HepG2 (cell line): Measurements from ENCODE around the gene NEU4. TPM values are rescaled to one million over a fixed set of nuclear protein-coding genes. Genes with fewer than 3 reads are reported as not detected.

Experiments
- ATF2 ChIP-seq: sonication (generic); formaldehyde crosslinking; IDR thresholded peaks from 2 replicates; pipeline ENCODE4 v1.4.0; 2020; ENCODE audit warnings: missing genetic modification reagents
- CREB1 ChIP-seq, 2 experiments: fragments of 450-650 bp in 1 of 2; IDR thresholded peaks; 2 replicates each; pipeline ENCODE4 v1.6.1; 2016 to 2017; ENCODE audit warnings: control low read depth in 1 of 2, mild to moderate bottlenecking in 1 of 2, missing compliant biosample characterization in 1 of 2, missing genetic modification characterization in 1 of 2
- ELK4 ChIP-seq: sonication (generic); formaldehyde crosslinking; IDR thresholded peaks from 2 replicates; pipeline ENCODE4 v1.9.0; 2021; ENCODE audit warnings: missing genetic modification reagents, borderline replicate concordance
- FOXO4 ChIP-seq: sonication (generic); formaldehyde crosslinking; conservative IDR thresholded peaks from 2 replicates; pipeline ENCODE4 v1.8.1; 2023; ENCODE audit warnings: missing genetic modification reagents
- KLF12 ChIP-seq: sonication (generic); formaldehyde crosslinking; IDR thresholded peaks from 2 replicates; pipeline ENCODE4 v1.4.0; 2020; ENCODE audit warnings: missing genetic modification reagents, borderline replicate concordance
- MATR3 ChIP-seq: sonication (generic); formaldehyde crosslinking; IDR thresholded peaks from 2 replicates; pipeline ENCODE4 v1.4.0; 2020; ENCODE audit warnings: missing genetic modification reagents
- NR2C2 ChIP-seq: sonication (generic); formaldehyde crosslinking; IDR thresholded peaks from 2 replicates; pipeline ENCODE4 v1.4.0; 2020; ENCODE audit warnings: missing genetic modification reagents, mild to moderate bottlenecking, moderate library complexity, borderline replicate concordance
- PRMT3 ChIP-seq: sonication (generic); formaldehyde crosslinking; IDR thresholded peaks from 2 replicates; pipeline ENCODE4 v1.8.1; 2022; ENCODE audit warnings: low read depth, mild to moderate bottlenecking, moderate library complexity, missing genetic modification reagents, borderline replicate concordance
- REL ChIP-seq: sonication (generic); formaldehyde crosslinking; conservative IDR thresholded peaks from 2 replicates; pipeline ENCODE4 v1.8.0; 2022; ENCODE audit warnings: mild to moderate bottlenecking, missing genetic modification reagents, moderate library complexity
- TOE1 ChIP-seq: sonication (generic); formaldehyde crosslinking; IDR thresholded peaks from 2 replicates; pipeline ENCODE4 v1.4.0; 2020; ENCODE audit warnings: mild to moderate bottlenecking, missing genetic modification reagents
- ZBTB42 ChIP-seq: sonication (generic); formaldehyde crosslinking; IDR thresholded peaks from 2 replicates; pipeline ENCODE4 v1.5.0; 2020; ENCODE audit warnings: mild to moderate bottlenecking, missing genetic modification reagents
- ZFP41 ChIP-seq: sonication (generic); formaldehyde crosslinking; IDR thresholded peaks from 2 replicates; pipeline ENCODE4 v1.4.0; 2020; ENCODE audit warnings: mild to moderate bottlenecking, missing genetic modification reagents, borderline replicate concordance
- ZNF205 ChIP-seq: IDR thresholded peaks from 2 replicates; pipeline ENCODE4 v1.6.1; 2018; ENCODE audit warnings: missing biosample characterization, missing genetic modification reagents
- ZNF362 ChIP-seq: sonication (generic); formaldehyde crosslinking; IDR thresholded peaks from 2 replicates; pipeline ENCODE4 v1.4.0; 2020; ENCODE audit warnings: missing genetic modification reagents, mild to moderate bottlenecking, borderline replicate concordance
- ZNF639 ChIP-seq: conservative IDR thresholded peaks from 2 replicates; pipeline ENCODE4 v1.6.1; 2018; ENCODE audit warnings: missing genetic modification reagents
- ZNF7 ChIP-seq: IDR thresholded peaks from 2 replicates; pipeline ENCODE4 v1.6.1; 2016; ENCODE audit warnings: missing biosample characterization, missing genetic modification reagents
- ZNF773 ChIP-seq: sonication (generic); formaldehyde crosslinking; IDR thresholded peaks from 2 replicates; pipeline ENCODE4 v1.4.0; 2020; ENCODE audit warnings: missing genetic modification reagents, borderline replicate concordance
- ZNF83 ChIP-seq: sonication (generic); formaldehyde crosslinking; IDR thresholded peaks from 2 replicates; pipeline ENCODE4 v1.4.0; 2020; ENCODE audit warnings: missing genetic modification reagents, mild to moderate bottlenecking, borderline replicate concordance
- polyA plus RNA-seq, 8 experiments: library from polyadenylated mRNA; depleted of rRNA in 3 of 8; stranded (reverse) in 7 of 8; unstranded in 1 of 8; fragments of >200 nt; fragmentation: Illumina TruSeq in 4 of 8; extraction: Trizol in 4 of 8; gene quantifications; 2 replicates each; pipeline versions ENCODE4 v1.2.1 to v1.2.3, GENCODE V29; 2011 to 2016; ENCODE audit warnings: low read depth in 4 of 8, missing spikeins in 1 of 8, mixed read lengths in 1 of 8; ENCODE audit not compliant: insufficient read depth in 1 of 8
- total RNA-seq, 5 experiments: library from RNA; depleted of rRNA; stranded (reverse); fragments of >200 nt; fragmentation: Illumina TruSeq; extraction: Trizol; gene quantifications; 2 replicates each; pipeline ENCODE4 v1.2.3, GENCODE V29; 2016; ENCODE audit warnings: low read depth in 1 of 5
- TF ChIP-seq, protein P1 (sequence below): IDR thresholded peaks from 2 replicates; pipeline ENCODE4 v1.6.1; 2016; ENCODE audit warnings: low read depth

The NEU4 gene
- total and polyA plus RNA-seq, 2 of the 13 experiments (the other 11 are each of a cell fraction or from before 2014, with no cell fraction given) = 53.5 to 107 TPM

DNA sequence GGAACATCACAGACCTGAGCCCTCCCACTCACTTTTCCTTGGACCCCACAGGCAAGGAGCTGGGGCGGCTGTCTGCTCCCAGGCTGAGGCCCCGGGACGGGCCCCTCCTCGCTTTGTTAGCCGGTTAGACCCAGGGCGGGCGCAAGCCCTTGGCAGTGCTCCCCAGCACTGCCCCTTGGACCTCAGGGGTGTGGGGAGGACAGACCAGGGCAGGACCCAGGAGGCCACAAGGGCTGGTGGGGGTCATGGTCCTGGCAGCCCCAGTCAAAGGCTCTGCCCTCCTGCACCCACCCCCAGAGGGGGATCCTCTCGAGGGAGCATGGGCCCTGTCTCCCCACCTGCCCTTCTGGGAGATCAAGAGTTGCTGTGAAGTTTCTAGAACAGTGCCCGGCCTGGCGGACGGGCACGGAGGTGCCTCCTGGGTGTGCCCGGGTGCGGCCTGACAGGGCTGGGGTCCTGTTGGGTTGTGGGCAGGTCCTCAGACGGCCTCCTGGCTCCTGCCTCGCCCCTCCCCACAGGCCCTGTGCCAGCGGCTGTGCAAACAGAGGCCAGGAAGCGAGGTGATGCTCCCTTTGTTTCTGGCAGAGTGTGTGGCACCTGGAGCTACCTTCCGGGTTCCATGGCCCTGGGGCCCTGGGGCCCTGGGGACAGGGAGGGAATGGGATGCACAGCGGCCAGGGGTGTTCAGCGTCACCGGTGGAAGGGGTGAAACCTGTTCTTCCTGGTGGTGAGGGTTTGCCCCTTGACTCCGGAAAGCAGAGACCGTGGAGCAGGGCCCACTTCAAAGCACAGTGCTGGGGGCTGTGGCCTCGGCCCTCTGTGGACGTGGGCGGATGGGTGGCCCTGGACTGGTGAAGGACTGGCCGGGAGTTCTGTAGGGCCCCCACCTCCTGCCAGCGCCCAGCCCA, 35.2 kb upstream of the NEU4 start (continued):
- 0 out of 2 replicates have a peak, but pooled peaks have one; percentile 16 for TF ChIP-seq REL
- TF ChIP-seq ZNF83 (CRISPR knock-in tag) = 0 out of 2 replicates have a peak, but pooled peaks have one; percentile 20
- TF ChIP-seq PRMT3 (CRISPR knock-in tag) = no peak
- TF ChIP-seq CREB1 (IDR thresholded peaks at IDR 0.05) = no peak
- no peak for TF ChIP-seq CREB1 (CRISPR knock-in tag; IDR thresholded peaks at IDR 0.05)
- no peak for TF ChIP-seq NR2C2 (CRISPR knock-in tag)
- TF ChIP-seq, protein P1, sequence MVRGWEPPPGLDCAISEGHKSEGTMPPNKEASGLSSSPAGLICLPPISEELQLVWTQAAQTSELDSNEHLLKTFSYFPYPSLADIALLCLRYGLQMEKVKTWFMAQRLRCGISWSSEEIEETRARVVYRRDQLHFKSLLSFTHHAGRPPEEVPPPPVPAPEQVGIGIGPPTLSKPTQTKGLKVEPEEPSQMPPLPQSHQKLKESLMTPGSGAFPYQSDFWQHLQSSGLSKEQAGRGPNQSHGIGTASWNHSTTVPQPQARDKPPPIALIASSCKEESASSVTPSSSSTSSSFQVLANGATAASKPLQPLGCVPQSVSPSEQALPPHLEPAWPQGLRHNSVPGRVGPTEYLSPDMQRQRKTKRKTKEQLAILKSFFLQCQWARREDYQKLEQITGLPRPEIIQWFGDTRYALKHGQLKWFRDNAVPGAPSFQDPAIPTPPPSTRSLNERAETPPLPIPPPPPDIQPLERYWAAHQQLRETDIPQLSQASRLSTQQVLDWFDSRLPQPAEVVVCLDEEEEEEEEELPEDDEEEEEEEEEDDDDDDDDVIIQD (CRISPR knock-in tag) = no peak
- TF ChIP-seq ZNF7 (CRISPR knock-in tag) = no peak
- peak; percentile 72; the same call in 1 of the 2 replicates for TF ChIP-seq ZNF639
- TF ChIP-seq ATF2 (CRISPR knock-in tag) = no peak; the same call in 1 of the 2 replicates
- no peak; the same call in 1 of the 2 replicates for TF ChIP-seq ZNF773 (CRISPR knock-in tag)
- TF ChIP-seq ELK4 = no peak
- TF ChIP-seq ZNF362 = no peak
- TF ChIP-seq MATR3 (CRISPR knock-in tag) = no peak
- 0 out of 2 replicates have a peak, but pooled peaks have one; percentile 62 for TF ChIP-seq ZFP41 (CRISPR knock-in tag)
- 0 out of 2 replicates have a peak, but pooled peaks have one; percentile 86 for TF ChIP-seq FOXO4 (CRISPR knock-in tag)
- no peak for TF ChIP-seq KLF12 (CRISPR knock-in tag)
- no peak for TF ChIP-seq ZNF205
- no peak for TF ChIP-seq TOE1 (CRISPR knock-in tag)
- 0 out of 2 replicates have a peak, but pooled peaks have one; percentile 43 for TF ChIP-seq ZBTB42
